Lower leg skin (tissue), 3 donors: ENCODE data around the gene NRXN3.

Experiments used
- CTCF ChIP-seq, 3 donors: fragments of 450-650 bp; IDR thresholded peaks; one replicate each; pipeline ENCODE4 v1.5.1; 2016; ENCODE audit warnings: antibody characterized with exemption in 3 of 3, mild to moderate bottlenecking in 3 of 3, moderate library complexity in 2 of 3
- POLR2A ChIP-seq, 2 donors: fragments of 450-650 bp; IDR thresholded peaks; one replicate each; pipeline ENCODE4 v1.6.1; 2016 to 2017; ENCODE audit warnings: antibody characterized with exemption in 2 of 2, mild to moderate bottlenecking in 1 of 2, moderate library complexity in 1 of 2

GRCh38 chr14:78259831-78260230, 89.7 kb downstream of the NRXN3 start:
- TF ChIP-seq POLR2A (IDR thresholded peaks at IDR 0.05) (no peak), CTCF (IDR thresholded peaks at IDR 0.05) (no peak)
